NCI-H2196 treated with DMSO at 0.1 percent for 48 hours (cell line): ENCODE data around the gene UCP2.
"Not testable (repeated sequence)": the region's sequence is repeated elsewhere in the genome, so short reads cannot be mapped to it uniquely, and the experiment has no call there.

ENCODE experiments used
- DNase-seq: peaks from one replicate; lab custom pipeline; 2025; ENCODE audit not compliant: unreplicated experiment; lab: John Stamatoyannopoulos, UW

The UCP2 gene

DNA sequence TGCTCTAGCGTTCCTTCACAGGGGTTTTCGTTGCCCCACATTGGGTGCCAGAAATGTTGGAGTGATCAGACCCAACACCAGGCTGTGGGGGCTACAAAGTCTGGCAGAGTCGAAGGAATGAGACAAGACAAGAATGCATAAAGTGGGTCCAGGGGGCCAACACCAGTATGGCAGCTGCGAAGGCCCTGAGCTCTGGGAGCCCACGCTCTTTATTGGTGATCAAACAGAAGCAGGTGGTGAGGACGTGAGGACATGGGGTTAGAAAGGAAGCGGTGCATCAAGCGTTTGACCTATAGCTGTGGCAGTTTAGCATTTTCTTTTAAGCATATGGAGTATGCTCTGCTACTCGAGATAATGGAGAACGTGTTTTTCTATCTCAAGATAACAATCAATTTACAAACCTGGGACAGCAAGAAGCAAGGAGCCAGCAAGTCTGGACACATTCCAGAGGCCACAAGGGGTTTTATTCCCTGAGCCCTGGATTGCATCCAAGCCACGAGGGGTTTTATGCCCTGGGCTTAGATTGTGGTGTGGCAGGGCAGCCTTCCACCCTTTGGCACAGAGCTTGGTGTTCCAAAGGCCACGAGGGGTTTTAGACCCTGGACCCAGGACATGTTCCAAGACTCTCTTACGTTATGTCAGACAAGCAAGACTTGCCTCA is 35.7 kb downstream of the UCP2 start:
- no peak for DNase-seq

DNA sequence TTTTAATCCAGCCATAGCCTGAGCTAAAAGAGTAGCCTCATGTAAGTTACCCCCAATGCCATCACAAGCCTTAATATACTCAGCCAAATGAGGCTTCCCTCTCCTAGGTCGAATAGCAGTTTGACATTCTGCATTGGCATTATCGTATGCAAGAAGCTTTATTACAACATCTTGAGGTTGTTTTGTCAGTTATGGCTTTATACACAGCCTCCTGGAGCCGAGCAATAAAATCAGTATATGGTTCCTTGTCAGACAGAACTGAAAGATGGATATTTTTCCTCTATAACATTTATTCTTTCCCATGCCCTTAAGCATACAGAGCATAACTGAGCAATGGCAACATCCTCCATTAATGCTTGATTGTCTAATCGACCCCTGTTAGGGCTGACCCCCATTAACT is 37.2 kb downstream of the UCP2 start:
- DNase-seq = no peak

DNA sequence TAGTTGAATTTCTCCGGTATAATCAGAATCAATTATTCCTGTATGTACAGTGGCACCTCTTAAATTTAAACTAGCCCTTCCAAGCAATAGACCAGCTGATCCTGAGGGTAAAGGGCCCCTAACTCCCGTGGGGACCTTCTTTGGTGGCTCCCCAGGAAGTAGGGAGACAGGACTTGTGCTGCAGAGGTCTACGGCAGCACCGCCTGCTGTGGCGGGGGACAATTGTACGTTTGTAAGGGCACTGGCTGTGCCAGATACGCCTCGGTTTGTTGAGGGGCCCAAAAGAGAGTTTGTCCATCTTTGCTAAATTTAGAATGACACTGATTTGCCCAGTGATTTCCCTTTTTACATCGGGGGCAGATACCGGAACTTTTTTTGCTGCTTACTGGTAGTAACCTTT is 37.7 kb downstream of the UCP2 start:
- no peak for DNase-seq

DNA sequence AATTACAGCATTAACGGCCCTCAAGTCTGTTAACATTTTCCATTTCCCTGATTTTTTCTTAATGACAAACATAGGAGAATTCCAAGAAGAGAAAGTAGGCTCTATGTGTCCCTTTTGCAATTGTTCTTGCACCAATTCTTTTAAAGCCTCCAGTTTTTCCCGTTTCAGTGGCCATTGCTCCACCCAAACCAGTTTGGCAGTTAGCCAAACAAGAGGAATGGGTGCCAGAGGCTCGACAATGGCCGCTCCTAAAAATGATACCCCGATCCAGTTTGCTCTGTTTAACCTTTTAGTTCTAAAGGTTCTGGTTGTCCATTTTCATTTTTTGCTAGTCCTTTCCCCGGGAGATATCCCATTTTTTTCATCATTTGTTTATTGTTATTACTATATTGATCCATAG is 38.6 kb downstream of the UCP2 start:
- DNase-seq = no peak

DNA sequence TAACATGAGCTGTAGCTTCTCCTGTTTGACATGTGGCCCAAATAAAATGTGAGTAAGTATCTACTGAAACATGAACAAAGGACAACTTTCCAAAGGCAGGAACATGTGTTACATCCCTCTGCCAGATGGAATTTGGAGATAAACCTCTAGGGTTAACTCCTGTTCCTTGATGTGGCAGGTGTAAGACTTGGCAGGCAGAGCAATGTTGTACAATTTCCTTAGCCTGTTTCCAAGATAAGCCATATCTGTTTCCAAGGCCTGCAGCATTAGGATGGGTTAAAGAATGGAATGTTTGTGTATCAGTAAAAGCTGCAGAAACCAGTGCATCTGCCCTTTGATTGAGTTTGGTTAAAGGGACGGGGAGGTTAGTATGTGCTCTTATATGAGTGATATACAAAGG is 40.6 kb downstream of the UCP2 start:
- DNase-seq = no peak

- no peak for DNase-seq
These were observed 41.7 kb downstream of the UCP2 start for GRCh38 chr11:73940801-73941570.

DNA sequence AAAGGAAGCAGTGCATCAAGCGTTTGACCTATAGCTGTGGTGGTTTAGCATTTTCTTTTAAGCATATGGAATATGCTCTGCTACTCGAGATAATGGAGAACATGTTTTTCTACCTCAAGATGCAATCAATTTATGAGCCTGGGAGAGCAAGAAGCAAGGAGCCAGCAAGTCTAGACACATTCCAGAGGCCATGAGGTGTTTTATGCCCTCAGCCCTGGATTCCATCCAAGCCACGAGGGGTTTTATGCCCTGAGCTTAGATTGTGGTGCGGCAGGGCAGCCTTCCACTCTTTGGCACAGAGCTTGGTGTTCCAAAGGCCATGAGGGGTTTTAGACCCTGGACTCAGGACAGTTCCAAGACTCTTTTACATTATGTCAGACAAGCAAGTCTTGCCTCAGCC is 43.5 kb downstream of the UCP2 start:
- no peak for DNase-seq

DNA sequence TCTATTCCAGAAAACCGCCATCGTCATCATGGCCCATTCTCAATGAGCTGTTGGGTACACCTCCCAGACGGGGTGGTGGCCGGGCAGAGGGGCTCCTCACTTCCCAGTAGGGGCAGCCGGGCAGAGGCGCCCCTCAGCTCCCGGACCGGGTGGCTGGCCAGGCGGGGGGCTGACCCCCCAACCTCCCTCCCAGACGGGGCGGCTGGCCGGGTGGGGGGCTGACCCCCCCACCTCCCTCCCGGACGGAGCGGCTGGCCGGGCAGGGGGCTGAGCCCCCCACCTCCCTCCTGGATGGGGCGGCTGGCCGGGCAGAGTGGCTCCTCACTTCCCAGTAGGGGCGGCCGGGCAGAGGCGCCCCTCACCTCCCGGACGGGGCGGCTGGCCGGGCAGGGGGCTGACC is 46.6 kb downstream of the UCP2 start:
- not testable (repeated sequence) for DNase-seq

- no peak for DNase-seq
These were observed 49.9 kb downstream of the UCP2 start for GRCh38 chr11:73932781-73933180.

GRCh38 chr11:73931951-73932350 is 50.7 kb downstream of the UCP2 start:
- no peak for DNase-seq

- DNase-seq = peak; percentile 50
These were observed 51.5 kb downstream of the UCP2 start for GRCh38 chr11:73931039-73931645.

DNA sequence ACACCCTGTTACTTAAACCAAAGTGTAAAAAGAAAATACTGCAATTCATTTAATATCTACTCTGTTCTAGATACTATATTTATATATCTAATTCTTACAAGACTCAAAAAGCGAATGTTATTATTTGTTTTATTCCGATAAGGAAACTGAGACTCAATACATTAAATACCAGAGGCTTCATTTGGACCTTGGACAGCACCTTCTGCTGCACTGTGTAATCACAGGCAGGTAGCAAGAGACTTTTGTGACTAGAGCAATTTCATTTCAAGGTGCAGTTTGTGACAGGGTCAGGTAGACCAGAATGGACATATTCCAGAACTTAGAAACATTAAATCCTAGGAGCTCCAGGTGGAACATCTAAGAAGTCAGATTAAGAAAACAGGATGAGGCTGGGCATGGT is 53.3 kb downstream of the UCP2 start:
- DNase-seq = no peak
